Measurements from ENCODE around the gene SLC35E1.

- TF ChIP-seq EZH2phosphoT487 (IDR thresholded peaks at IDR 0.05; ENCODE audit: insufficient read depth, low read depth) (no peak), EZH2 (IDR thresholded peaks at IDR 0.05; ENCODE audit: insufficient read depth, poor library complexity, severe bottlenecking) (no peak)
Measured at GRCh38 chr19:16603090-16603489, 30.9 kb upstream of the SLC35E1 start.
